ENCODE data around the gene NGEF. TPM values are rescaled to one million over a fixed set of nuclear protein-coding genes. Genes with fewer than 3 reads are reported as not detected.

Gene NGEF
- total and polyA plus RNA-seq, 3 donors from 2014 or later: 7.9 to 28.7 (median 15.6) TPM

GRCh38 chr2:232863996-232864395 lies 149.1 kb downstream of the NGEF start:
- no peak for TF ChIP-seq POLR2A (IDR thresholded peaks at IDR 0.05)
- Histone ChIP-seq H3K9me3 (no peaks in the 10 kb centered on the region), H3K27ac (no peak overlapping the region), H3K4me3 (no peak overlapping the region), H3K27me3 (no peaks in the 10 kb centered on the region), H3K4me1 (no peaks in the 10 kb centered on the region), H3K36me3 (ENCODE audit: low read depth, missing control alignments) (no peaks in the 10 kb centered on the region)
- intact Hi-C loops (cut with DNase I; ENCODE audit: low total_unique reads): no loop called here
- no peak for DNase-seq
- WGBS, 2 donors: 87 to 88% methylated on average over 2 of the region's 2 CpGs

DNA sequence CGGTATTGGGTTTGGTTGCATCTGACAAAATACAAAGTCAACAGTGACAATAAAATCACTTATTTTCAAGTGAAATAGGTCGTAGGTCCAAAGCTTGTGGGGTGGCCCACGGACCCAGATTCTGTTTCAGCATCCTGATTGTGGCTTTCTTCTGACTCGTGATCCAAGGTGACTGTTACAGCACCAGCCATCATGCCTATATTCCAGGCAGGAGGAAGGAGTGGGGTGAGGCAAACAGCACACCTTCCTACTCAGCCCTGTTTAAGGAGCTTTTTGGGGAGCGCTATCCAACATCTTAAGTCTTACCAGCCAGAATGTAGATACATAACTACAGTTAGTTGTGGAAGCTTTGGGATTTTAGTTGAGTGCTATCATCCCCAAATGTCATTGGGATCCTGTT lies 151.7 kb downstream of the NGEF start:
- Histone ChIP-seq H3K27ac (no peak overlapping the region), H3K4me3 (no peak overlapping the region), H3K36me3 (ENCODE audit: low read depth, missing control alignments) (no peaks in the 10 kb centered on the region), H3K9me3 (no peaks in the 10 kb centered on the region), H3K4me1 (no peaks in the 10 kb centered on the region), H3K27me3 (no peaks in the 10 kb centered on the region)
- intact Hi-C loops (cut with DNase I; ENCODE audit: low total_unique reads): no loop called here
- no peak for TF ChIP-seq POLR2A (IDR thresholded peaks at IDR 0.05)
- TF ChIP-seq CTCF (IDR thresholded peaks at IDR 0.05): no peak
- DNase-seq: no peak
- WGBS, 2 donors: 84 to 93% methylated on average over 5 of the region's 5 CpGs

DNA sequence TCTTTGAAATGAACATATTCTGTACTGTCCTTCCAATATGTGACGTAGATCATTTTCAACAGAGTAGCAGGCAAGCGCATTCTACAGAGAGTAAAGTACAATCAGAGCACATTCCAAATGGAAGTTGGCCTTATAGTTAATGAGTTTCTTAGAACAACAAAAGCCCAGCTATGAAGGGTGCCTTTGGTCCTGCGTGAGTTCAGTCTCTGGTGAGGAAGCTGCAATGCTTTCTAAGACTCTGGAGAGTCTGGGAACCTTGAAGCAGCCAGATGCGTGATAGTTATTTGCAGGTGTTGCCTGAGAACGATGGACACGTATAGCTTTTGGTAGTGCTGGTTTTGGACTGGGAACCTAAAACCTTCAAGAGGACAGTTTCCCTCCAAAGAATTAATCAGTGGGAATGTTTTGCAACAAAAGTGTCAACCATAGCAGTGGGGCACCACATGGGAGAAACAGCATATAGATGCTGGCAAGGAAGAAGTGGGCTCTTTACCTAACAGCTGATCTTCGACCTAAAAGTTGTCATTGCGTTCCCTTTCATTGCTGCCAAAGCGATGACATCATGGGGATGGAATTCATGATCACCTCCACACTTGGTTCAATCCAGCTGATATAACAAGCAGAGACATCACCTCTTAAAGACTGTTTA lies 152.3 kb downstream of the NGEF start:
- no peak for TF ChIP-seq POLR2A (IDR thresholded peaks at IDR 0.05)
- no peak for TF ChIP-seq CTCF (IDR thresholded peaks at IDR 0.05)
- H3K36me3 ChIP-seq (ENCODE audit: low read depth, missing control alignments): no peaks in the 10 kb centered on the region
- H3K4me3 ChIP-seq: no peak overlapping the region
- WGBS, 2 donors: 85 to 91% methylated on average over 9 of the region's 9 CpGs
- H3K27ac ChIP-seq: no peak overlapping the region
- no peaks in the 10 kb centered on the region for H3K4me1 ChIP-seq
- DNase-seq: no peak
- no peaks in the 10 kb centered on the region for H3K27me3 ChIP-seq
- intact Hi-C loops (cut with DNase I; ENCODE audit: low total_unique reads): no loop called here
- no peaks in the 10 kb centered on the region for H3K9me3 ChIP-seq

DNA sequence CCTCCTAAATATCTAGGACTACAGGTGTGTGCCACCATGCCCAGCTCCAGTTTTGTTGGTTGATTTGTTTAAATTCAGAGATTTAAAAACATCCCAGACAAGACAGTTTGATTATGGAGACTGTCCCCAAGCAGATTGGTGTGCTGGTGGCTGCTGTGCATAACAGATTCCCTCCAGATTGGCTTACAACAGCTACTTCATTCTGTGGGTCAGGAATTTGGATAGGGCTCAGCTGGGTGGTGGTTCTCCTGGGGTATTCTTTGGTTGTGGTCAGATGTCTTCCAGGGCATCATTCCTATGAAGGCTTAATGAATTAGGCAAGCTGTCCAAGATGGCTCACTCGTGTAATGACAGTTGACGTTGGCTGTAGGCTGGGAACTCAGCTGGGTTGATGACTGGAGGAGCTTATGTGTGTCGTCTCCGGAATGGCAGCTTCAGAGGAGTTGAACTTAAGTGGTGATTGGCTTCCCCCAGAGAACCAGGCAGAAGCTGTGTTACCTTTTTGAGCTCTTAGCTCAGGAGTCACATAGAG lies 153.6 kb downstream of the NGEF start:
- Histone ChIP-seq H3K4me3 (no peak overlapping the region), H3K9me3 (no peaks in the 10 kb centered on the region), H3K27me3 (no peaks in the 10 kb centered on the region), H3K36me3 (ENCODE audit: low read depth, missing control alignments) (no peaks in the 10 kb centered on the region), H3K4me1 (peaks cover under 1% of the 10 kb centered on the region), H3K27ac (no peak overlapping the region)
- TF ChIP-seq CTCF (IDR thresholded peaks at IDR 0.05) (no peak), POLR2A (IDR thresholded peaks at IDR 0.05) (no peak)
- DNase-seq: no peak
- intact Hi-C loops (cut with DNase I; ENCODE audit: low total_unique reads): no loop called here
- 86 to 93% methylated on average over 4 of the region's 4 CpGs for WGBS, 2 donors

- no peak overlapping the region for H3K27ac ChIP-seq
- H3K9me3 ChIP-seq: no peaks in the 10 kb centered on the region
- 77 to 80% methylated on average over 4 of the region's 4 CpGs for WGBS, 2 donors
- DNase-seq: no peak
- H3K4me1 ChIP-seq: peaks cover 13% of the 10 kb centered on the region
- no peaks in the 10 kb centered on the region for H3K36me3 ChIP-seq (ENCODE audit: low read depth, missing control alignments)
- no peaks in the 10 kb centered on the region for H3K27me3 ChIP-seq
- no peak for TF ChIP-seq CTCF (IDR thresholded peaks at IDR 0.05)
- TF ChIP-seq POLR2A (IDR thresholded peaks at IDR 0.05): no peak
- no peak overlapping the region for H3K4me3 ChIP-seq
- intact Hi-C loops (cut with DNase I; ENCODE audit: low total_unique reads): no loop called here
These were observed 155.9 kb downstream of the NGEF start for GRCh38 chr2:232857158-232857563.
